ENCODE measurements around the gene INPP4B. TPM values are rescaled to one million over a fixed set of nuclear protein-coding genes. Genes with fewer than 3 reads are reported as not detected.
A peak's percentile ranks its signal among the peaks of the same experiment; 100 is the strongest.

The INPP4B gene
- total and polyA plus RNA-seq, 2 donors (not counting 1 experiment from before 2014, with no cell fraction given): 0.03 TPM; not detected in 1

- Mint-ChIP-seq H3K4me1 (peaks cover 11% of the 10 kb centered on the region), H3K4me3 (peak overlapping the region; percentile 79), H3K9me3 (ENCODE audit: insufficient read depth) (no peaks in the 10 kb centered on the region), H3K27ac (no peak overlapping the region), H3K27me3 (peaks cover 4% of the 10 kb centered on the region)
- ChIA-PET CTCF (no interaction called here), POLR2A (no interaction called here)
- H3K9ac ChIP-seq (ENCODE audit: low read length): no peak overlapping the region
- no peak overlapping the region for H3K4me3 ChIP-seq (ENCODE audit: control extremely low read depth in 1 of 5, extremely low read depth in 1 of 5, insufficient read depth in 1 of 5, low read depth in 2 of 5, low read length in 4 of 5)
- intact Hi-C loops (cut with micrococcal nuclease): no loop called here
- DNase-seq (no peak), ATAC-seq (ENCODE audit: low read depth) (no peak)
- no peaks in the 10 kb centered on the region for H4K20me1 ChIP-seq (ENCODE audit: control insufficient read depth, insufficient read depth, low read length, poor library complexity, severe bottlenecking)
- no peak for TF ChIP-seq CTCF (IDR thresholded peaks at IDR 0.05)
- TF ChIP-seq EZH2 (IDR thresholded peaks at IDR 0.05; ENCODE audit: borderline replicate concordance, insufficient read depth, low read depth, low read length, poor library complexity, severe bottlenecking): no peak
- H2AFZ ChIP-seq (ENCODE audit: insufficient read depth, low read depth, low read length, poor library complexity, severe bottlenecking): no peak overlapping the region
- H3K27ac ChIP-seq (ENCODE audit: low read length in 2 of 2): no peak overlapping the region
- no peaks in the 10 kb centered on the region for H3K79me2 ChIP-seq (ENCODE audit: control insufficient read depth, insufficient read depth, low read length)
- WGBS (ENCODE audit: insufficient coverage): 38% methylated on average over 1 of the region's 5 CpGs
- peak overlapping the region; percentile 55 for H3K4me2 ChIP-seq (replicated peaks; ENCODE audit: low read depth, low read length, poor library complexity, severe bottlenecking)
- no peaks in the 10 kb centered on the region for H3K36me3 ChIP-seq (replicated peaks in 1 of 2; ENCODE audit: control extremely low read depth in 1 of 2, control insufficient read depth in 1 of 2, extremely low read depth in 1 of 2, insufficient read depth in 2 of 2, low read length in 1 of 2)
- peaks cover 7% of the 10 kb centered on the region in 2 donors for H3K4me1 ChIP-seq (ENCODE audit: control insufficient read depth in 2 of 2, insufficient read depth in 2 of 2, low read length in 2 of 2)
- no peaks in the 10 kb centered on the region for H3K9me3 ChIP-seq (ENCODE audit: control extremely low read depth in 1 of 3, control insufficient read depth in 2 of 3, insufficient read depth in 1 of 3, low read length in 2 of 3)
- peaks cover 0 to 4% (median 2%) of the 10 kb centered on the region in 4 experiments for H3K27me3 ChIP-seq (replicated peaks in 1 of 4; ENCODE audit: control extremely low read depth in 1 of 4, control insufficient read depth in 3 of 4, insufficient read depth in 4 of 4, low read length in 3 of 4)
These were observed 440.2 kb downstream of the INPP4B start for GRCh38 chr4:142405695-142406498.

- H3K27ac Mint-ChIP-seq: no peak overlapping the region
- 2% methylated on average over 10 of the region's 14 CpGs for WGBS (ENCODE audit: insufficient coverage)
- Histone ChIP-seq H3K79me2 (ENCODE audit: control insufficient read depth, insufficient read depth, low read length) (no peaks in the 10 kb centered on the region), H3K27ac (ENCODE audit: low read length in 2 of 2) (no peak overlapping the region), H3K36me3 (replicated peaks in 1 of 2; ENCODE audit: control extremely low read depth in 1 of 2, control insufficient read depth in 1 of 2, extremely low read depth in 1 of 2, insufficient read depth in 2 of 2, low read length in 1 of 2) (no peaks in the 10 kb centered on the region), H3K4me2 (replicated peaks; ENCODE audit: low read depth, low read length, poor library complexity, severe bottlenecking) (peak overlapping the region; percentile 55), H3K9me3 (ENCODE audit: control extremely low read depth in 1 of 3, control insufficient read depth in 2 of 3, insufficient read depth in 1 of 3, low read length in 2 of 3) (no peaks in the 10 kb centered on the region), H3K4me1 (ENCODE audit: control insufficient read depth in 2 of 2, insufficient read depth in 2 of 2, low read length in 2 of 2) (peaks cover 7% of the 10 kb centered on the region in 2 donors), H3K9ac (ENCODE audit: low read length) (peak overlapping the region; percentile 38), H3K4me3 (ENCODE audit: control extremely low read depth in 1 of 5, extremely low read depth in 1 of 5, insufficient read depth in 1 of 5, low read depth in 2 of 5, low read length in 4 of 5) (peak overlapping the region in 4 of 5 experiments; percentile 11 to 61 (median 41)), H4K20me1 (ENCODE audit: control insufficient read depth, insufficient read depth, low read length, poor library complexity, severe bottlenecking) (no peaks in the 10 kb centered on the region), H3K27me3 (replicated peaks in 1 of 4; ENCODE audit: control extremely low read depth in 1 of 4, control insufficient read depth in 3 of 4, insufficient read depth in 4 of 4, low read length in 3 of 4) (peaks cover 0 to 4% (median 2%) of the 10 kb centered on the region in 4 experiments), H2AFZ (ENCODE audit: insufficient read depth, low read depth, low read length, poor library complexity, severe bottlenecking) (peak overlapping the region; percentile 39)
- peaks cover 4% of the 10 kb centered on the region for H3K27me3 Mint-ChIP-seq
- peaks cover 11% of the 10 kb centered on the region for H3K4me1 Mint-ChIP-seq
- peak overlapping the region; percentile 79 for H3K4me3 Mint-ChIP-seq
- DNase-seq (peak; percentile 11), ATAC-seq (ENCODE audit: low read depth) (no peak)
- no peak for TF ChIP-seq CTCF (IDR thresholded peaks at IDR 0.05)
- no peak for TF ChIP-seq EZH2 (IDR thresholded peaks at IDR 0.05; ENCODE audit: borderline replicate concordance, insufficient read depth, low read depth, low read length, poor library complexity, severe bottlenecking)
- intact Hi-C loops (cut with micrococcal nuclease): no loop called here
- ChIA-PET POLR2A (no interaction called here), CTCF (no interaction called here)
- no peaks in the 10 kb centered on the region for H3K9me3 Mint-ChIP-seq (ENCODE audit: insufficient read depth)
These were observed 440.9 kb downstream of the INPP4B start for GRCh38 chr4:142405021-142405694.

All from B cell (primary cell).